Tongue (tissue), 2 donors: ENCODE data around the gene NLGN2. TPM values are rescaled to one million over a fixed set of nuclear protein-coding genes. Genes with fewer than 3 reads are reported as not detected.

Experiments
- DNase-seq: peaks from one replicate; pipeline ENCODE4 v3.0.0-alpha.2; 2015
- total RNA-seq: library from RNA; depleted of rRNA; stranded (reverse); fragments of >200 nt; gene quantifications from one replicate; pipeline ENCODE4 v1.2.3, GENCODE V29; 2014

NLGN2 gene
- total RNA-seq, 1 donor from 2014 or later = 9.3 TPM

DNA sequence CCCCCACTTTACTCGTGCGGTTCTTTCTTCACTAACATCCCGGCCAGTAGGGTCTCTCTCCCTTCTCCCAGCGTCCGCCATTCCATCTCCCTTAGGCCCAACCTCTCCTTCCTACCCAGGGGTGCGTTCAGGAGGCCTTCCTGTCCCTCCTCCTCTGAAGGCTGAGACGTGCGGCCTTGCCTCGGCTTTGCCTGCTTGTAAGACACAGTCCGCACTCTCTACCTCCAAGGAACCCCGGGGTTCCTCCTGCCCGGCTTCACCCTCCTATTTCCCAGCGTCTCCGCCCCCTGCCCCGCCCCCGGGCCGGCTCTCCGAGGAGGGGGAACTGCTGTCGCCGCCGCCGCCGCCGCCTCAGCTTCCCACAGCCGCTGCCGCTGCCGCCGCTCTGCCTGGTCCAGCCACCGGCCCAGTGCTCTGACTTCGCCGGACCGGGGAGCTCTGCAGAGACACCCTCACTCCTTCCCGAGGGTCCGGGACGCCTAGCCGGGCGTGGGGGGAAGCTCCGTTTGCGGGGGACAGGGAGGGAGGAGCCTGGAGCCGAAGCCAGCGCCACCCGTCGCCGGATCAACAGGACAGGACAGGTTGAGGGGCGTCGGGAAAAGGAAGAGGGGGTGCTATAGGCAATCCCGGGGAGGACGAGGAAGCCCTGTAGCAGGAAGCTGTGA, 30.4 kb downstream of the NLGN2 start:
- peak; percentile 68 for DNase-seq

DNA sequence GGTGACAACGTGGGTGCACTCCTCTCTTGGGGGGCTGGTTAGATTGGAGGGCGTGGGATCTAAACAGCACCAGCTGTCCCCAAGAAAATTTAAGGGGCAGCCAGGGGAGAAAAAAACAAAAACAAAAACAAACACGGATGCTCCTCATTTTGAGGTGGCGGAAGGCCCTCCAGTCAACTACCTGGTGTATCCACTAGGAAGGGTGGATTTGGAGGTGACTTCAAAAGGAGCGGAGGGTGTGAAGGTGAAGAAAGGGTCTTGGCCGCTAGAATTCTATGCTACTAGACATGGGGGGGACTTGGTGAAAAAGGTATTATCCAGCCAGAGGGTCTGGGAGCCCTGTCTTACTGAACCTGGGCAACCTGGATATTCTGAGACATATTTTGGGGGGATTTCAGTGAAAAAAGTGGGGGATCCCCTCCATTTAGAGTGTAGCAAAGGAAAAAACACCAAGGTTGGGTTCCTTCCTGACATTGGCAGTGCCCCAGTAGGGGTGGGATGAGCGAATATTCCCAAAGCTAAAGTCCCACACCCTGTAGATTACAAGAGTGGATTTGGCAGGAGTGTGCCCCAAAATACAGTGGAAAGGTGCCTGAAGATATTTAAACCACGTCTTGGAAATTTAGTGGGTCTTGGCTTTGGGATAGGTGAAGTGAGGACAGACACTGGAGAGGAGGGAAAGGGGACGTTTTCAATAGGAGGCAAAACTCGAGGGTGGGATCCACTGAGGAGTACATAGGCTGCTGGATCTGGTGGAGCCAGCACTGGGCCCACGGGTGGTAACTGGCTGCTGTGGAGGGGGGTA, 31.2 kb downstream of the NLGN2 start:
- no peak for DNase-seq

DNA sequence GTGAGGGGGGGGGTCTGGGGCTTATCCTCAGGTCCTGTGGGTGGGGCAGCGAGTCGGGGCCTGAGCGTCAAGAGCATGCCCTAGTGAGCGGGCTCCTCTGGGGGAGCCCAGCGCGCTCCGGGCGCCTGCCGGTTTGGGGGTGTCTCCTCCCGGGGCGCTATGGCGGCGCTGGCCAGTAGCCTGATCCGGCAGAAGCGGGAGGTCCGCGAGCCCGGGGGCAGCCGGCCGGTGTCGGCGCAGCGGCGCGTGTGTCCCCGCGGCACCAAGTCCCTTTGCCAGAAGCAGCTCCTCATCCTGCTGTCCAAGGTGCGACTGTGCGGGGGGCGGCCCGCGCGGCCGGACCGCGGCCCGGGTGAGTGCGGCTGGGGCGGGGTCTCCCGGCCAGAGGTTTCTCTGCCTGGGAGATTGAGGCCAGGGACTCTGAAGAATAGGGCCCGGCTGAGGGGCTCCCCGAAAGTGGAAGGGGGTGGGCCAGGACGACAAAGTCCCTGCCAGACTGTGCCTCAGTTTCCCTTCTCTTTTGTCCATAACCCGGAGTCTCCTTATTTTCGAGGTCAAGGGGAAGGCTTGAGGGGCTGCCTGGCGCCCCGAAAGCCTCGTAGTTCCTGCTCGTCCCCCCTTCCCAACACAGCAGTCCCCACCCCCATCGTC, 31.9 kb downstream of the NLGN2 start, which contains the start of gene FGF11:
FGF11 (plus strand) TSS at position 51 of the 651 bp plus-strand sequence; CDS start at position 160, 109 bp downstream.
- no peak for DNase-seq

DNA sequence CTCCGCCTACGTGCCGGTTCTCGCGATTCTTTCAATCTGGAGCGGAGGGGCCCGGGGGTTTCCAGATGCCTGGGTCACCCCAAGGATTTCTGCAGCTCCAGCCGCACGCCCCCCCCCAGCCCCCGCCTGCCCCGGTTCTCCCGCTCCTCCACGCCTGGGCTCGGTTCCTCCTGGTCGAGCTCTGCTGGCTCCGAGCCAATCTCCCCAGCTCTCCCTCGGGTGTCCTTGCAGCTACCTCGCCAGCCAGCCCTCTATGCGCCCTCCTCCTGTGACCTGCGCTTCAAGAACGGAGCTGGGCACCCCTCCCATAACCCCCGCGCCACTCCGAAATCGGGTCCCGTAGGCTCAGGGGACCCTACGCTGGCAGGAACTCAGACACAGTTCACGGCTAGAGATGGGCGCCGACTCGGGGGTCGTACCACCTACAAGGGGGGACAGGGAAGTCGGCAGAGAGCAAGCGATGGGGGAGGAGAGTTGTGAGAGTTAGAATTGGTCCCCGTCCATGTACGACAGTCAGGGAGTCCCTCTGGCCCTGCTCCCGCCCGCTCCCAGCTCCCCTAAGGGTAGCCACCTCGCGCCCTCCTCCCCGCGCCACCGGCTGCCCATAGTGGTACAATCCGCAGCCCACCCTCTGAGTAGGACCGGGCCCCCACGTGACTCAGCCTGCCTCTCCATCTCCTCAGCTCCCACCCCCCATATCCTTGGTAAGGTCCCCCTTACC, 32.6 kb downstream of the NLGN2 start:
- peak; percentile 65 for DNase-seq

DNA sequence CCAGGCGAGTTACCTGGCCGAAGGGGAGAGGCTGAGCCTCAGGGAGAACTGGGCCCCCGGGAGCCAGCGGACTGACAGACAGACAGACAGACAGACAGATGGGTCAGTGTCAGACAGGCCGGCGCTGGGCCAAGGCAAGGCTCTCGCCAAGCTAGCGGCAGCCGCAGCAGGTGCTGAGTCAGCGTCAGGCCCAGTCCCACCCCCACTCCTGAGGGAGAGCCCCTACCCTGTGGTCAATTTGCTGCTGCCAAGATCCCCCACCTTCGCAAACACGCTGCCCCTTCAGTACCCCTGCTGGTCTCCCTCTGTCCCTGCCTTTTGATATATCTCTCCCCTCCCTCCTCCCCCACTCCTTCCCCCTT, 33.2 kb downstream of the NLGN2 start:
- peak; percentile 78 for DNase-seq

DNA sequence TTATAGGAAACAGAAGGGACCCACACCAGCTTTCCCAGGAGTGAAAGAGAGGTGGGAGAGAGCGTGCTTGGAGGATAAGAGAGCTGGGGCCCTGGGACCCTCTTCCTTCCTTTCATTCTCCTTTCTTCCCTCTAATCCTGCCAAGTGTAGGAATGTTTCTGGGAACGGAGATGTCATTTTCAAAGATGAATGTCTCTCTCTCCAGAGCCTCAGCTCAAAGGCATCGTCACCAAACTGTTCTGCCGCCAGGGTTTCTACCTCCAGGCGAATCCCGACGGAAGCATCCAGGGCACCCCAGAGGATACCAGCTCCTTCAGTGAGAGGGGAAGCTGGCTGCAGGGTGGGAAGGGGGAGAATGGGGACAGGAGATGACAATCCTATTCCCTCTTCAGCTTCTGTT, 33.6 kb downstream of the NLGN2 start:
- no peak for DNase-seq

DNA sequence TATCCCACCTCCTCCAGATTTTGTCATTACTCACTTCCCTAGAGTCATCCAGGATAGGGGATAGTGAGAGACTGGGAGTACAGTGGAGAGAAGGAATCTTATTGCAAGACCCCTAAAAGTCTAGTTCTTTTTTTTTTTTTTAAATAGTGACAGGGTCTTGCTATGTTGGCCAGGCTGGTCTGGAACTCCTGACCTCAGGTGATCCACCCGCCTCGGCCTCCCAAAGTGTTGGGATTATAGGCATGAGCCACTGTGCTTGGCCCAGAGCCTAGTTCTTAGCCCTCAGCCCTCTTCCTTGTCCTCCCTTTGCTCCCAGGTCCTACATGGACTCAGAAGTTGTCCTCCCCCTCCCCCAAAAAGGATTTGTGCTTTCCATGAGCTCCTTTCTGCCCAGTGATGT, 34.5 kb downstream of the NLGN2 start:
- no peak for DNase-seq

DNA sequence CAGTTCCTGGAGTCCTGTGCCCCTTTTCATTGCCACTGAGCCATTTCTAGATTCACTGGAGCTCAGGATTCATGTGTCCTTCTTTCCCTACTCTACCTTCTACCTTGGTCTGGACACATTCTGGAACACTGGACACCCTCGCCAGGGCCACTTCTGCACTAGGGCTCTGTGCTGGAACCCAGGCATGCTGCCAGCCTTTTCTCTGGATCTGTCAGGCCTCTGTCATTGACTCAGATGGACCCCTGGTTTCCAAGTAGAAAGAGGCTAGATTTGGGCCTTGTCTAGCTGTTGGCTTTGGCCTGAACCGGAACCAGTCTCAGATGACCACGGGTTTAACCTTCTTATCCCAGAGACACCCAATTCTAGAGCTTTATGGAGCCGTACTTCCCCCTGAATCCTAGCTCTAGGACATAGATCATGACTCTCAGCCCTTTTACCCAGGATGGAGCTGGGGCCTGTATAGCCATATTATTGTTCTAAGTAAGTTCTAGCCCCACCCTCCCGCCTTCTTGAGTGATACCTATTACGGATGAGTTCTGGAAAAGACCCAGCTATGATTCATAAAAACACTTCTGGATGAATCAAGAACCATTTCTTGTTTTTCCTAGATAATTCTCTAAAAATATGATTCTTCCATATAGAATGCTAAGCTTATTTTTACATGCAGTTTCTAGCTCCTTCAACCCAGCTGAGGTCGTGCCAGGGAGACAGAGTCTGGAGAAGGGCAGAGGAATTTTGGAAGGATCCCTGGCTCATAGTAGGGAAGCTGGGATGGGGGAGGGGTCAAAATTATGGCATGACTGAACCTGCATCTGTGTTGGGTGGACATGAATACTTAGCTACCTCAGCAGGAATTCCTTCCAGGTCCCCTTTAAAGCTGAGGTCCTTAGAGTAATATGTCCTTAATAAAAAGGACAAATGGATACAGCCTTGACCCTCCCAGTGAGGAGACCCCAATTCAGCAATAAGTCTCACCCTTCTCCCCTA, 36.1 kb downstream of the NLGN2 start:
- DNase-seq = no peak

DNA sequence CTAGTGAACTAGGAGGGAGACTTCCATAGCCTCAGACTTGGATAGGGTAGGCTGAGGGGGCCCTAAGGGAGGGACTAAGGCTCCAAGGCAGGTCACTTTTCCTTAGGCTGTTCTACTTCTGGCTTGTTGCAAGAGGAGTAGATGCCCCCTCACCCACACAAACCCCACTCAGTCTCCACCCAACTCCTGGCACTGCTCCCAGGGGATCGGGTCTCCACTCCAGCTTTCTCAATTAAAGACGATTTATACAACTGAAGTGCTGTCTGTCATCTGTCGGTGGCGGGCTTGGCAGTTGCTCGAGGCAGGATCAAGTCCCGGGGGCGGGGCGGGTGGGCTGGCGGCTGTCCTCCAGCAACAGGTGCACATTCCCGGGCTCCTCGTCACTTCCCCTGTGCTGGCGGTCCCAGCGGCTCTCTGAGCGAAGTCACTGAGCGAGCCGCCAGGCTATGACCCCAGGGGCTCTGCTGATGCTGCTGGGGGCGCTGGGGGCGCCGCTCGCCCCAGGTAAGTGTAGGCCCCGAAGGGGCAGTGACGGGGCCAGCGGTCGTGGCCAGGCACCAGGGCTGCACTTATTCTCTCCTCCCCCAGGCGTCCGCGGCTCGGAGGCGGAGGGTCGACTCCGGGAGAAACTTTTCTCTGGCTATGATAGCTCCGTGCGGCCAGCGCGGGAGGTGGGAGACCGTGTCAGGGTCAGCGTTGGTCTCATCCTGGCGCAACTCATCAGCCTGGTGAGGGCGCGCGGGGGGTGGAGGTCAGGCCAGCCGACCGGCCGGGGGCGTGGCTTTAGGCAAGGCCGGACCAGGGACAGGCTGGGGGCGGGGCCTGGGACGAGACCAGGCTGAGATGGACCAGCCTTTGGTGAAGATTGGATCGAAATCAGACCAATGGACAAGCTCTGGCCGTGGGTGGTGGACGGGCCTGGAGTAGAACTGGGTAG, 37.3 kb downstream of the NLGN2 start, which contains the start of gene CHRNB1:
CHRNB1 (plus strand) TSS at position 380 of the 937 bp plus-strand sequence; CDS start at position 447, 67 bp downstream.
- DNase-seq = peak; percentile 92

DNA sequence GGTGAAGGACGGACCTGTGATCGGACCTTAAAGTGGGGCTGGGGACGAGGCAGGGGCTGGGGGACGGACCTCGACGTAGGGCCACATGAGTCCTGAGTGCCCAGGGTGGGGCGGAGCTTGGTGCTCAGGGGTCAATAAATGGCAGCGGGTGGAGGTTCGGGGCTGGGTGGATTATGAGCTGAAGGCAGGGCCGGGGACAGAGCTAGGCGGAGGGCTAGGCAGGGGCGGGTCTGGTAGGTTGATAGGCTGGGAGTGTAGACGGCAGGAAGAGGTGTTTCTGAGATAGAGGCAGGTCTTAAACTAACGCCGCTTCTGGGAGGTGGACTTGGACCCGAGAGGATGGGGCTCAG, 37.9 kb downstream of the NLGN2 start:
- peak; percentile 57 for DNase-seq

DNA sequence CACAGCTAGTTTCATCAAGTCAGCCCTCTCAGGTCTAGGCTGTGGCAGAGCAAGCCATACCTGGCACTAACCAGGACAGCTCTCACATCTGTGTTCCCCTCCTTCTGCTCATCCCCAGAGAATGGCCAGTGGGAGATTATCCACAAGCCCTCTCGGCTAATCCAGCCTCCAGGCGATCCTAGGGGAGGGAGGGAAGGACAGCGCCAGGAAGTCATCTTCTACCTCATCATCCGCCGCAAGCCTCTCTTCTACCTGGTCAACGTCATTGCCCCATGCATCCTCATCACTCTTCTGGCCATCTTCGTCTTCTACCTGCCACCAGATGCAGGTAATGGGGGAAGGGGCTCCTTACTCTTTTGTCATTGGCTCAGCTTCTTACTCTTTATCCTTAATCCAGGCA, 40.8 kb downstream of the NLGN2 start:
- no peak for DNase-seq

DNA sequence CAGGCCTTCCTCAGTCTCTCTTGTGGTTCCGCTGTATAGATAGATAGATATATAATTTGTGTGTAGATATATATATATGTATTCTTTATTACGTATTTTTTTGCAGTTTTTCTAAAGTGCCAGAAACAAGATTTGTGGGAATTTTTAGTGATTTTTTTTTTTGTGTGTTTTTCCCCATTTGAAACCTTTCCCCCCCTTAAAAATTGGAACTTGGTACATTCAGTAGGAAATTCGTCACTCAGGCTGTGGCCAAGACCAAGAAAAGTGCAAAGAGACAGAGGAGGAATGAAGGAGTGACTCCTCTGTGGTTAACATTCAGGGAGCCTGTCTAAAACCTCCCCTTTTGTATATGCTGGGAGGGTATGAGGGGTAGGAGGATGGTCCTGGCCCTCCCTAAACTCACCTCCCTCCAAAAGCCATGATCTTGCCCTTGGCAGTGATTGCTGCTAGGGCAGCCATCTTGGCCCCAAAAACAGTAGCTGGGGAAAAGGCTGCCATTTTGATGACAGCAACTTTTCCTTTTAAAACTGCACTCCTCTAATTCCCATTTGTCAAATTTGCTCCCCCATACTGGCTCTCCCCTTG, 52.4 kb downstream of the NLGN2 start:
- DNase-seq = no peak

DNA sequence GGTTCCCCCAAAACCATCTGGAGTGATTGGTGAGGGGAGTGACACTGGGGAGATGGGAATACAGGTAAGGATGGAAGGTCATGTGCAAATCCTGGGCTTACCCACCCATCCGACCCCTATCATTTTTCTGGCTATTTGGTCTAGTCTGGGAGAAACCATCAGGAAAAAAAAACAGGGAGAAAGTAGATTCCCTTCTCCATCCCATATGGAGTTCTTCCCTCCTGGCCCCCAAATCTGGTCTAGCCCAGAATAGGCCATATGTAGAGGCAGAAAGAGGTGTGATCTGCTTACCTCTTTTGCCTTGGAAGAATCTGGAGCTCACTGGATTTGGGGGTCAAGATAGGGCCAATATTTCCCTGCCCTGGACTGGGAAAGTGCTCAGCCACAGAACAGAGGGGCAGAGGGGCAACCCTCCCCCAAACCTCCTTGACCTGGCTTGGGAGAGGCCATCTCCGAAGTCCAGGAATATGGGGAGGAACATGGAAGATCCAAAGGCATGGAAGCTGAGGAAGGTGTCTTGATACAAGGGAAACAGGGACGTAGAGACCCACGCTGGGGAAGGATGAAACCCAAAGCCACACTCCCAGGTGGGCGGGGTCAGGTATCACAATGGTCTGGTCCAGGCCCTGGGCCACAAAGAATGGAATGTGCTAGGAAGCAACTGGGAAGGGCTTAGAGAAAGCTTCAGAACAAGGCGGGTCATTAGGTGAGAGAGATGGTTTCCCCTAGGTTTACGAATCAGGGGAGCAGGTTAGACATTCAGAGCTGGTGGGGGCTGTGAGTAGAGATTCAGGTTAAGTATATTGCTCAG, 53.4 kb downstream of the NLGN2 start:
- no peak for DNase-seq

DNA sequence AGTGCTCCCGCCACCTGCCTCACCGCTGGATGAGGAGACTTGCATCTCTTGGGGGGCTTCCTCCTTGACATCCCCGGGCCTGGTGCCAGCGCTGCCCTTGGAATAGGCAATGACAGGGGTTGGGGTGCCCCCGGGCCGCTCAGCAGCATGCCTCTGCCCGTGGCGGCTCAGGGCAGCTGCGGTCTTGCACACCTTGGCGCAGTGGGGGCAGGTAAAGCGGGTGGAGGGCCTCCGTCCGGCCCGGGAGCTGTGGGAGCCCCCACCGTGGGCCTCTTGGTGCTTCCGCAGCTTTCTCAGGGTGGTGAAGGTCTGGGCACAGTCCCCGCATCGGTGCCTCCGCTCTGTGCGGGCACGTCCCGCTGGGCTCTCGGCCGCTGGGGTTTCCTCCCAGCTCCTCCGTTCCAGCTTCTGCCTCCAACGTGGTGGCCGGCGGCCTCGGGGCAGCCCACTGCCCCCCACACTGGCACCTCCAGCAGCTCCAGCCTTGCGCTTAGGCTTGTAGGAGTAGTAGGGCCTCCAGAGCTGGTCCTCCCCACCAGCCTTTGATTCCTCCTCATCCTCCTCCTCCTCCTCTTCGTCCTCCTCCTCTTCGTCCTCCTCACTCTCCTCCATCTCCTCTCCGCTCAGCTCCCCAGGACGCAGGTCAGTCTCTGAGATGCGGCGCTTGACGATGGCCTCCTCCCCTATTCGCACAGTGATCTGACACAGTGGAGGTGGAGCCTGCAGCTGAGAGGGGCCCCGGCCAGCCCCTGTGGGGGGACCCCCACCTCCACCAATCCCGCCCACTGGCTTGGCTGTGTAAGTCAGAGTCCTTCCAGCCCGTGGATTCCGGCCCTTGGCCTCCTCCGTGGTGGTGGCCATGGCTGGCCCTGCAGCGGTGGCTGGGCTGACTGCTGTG, 55.1 kb downstream of the NLGN2 start:
- no peak for DNase-seq

DNA sequence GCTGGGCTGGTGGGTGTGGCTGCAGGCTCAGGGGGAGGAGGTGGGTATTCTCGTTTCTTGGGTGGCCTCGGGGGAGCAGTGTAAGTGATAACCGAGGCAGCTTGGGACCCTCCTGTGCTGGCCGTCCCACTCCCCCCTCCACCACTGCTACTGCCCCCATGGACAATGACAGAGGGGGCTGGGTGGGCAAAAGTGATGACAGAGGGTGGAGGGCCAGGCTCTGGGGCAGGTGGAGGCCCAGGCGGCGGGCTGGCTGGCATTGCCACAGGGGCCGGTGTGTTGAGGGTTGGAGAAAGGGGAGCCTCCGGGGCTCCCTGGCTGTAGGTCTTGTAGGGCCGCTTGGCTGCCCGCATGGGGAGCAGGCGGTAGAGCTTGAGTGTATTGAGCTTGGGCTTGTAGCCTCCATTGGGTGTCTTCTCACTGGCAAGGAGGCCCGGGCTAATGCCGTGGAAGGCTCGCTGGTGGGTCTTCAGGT, 55.8 kb downstream of the NLGN2 start:
- no peak for DNase-seq

DNA sequence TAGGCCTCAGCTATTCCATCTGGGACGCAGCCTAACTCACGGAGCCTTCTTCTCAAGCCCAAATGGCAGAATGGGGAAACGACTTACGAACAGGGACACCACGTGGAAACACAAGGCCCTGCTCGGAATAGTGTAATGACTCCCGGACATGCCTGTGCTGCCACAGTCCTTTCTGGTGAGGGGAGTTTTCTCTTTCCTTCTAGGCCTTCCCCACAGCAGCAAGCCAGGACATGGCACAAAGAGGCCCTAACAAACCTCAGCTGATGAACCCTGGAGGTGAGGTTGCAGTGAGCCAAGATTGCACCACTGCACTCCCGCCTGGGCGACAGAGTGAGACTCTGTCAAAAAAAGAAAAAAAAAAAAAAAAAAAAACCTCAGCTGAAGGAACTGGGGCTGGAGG, 56.4 kb downstream of the NLGN2 start:
- DNase-seq = no peak

DNA sequence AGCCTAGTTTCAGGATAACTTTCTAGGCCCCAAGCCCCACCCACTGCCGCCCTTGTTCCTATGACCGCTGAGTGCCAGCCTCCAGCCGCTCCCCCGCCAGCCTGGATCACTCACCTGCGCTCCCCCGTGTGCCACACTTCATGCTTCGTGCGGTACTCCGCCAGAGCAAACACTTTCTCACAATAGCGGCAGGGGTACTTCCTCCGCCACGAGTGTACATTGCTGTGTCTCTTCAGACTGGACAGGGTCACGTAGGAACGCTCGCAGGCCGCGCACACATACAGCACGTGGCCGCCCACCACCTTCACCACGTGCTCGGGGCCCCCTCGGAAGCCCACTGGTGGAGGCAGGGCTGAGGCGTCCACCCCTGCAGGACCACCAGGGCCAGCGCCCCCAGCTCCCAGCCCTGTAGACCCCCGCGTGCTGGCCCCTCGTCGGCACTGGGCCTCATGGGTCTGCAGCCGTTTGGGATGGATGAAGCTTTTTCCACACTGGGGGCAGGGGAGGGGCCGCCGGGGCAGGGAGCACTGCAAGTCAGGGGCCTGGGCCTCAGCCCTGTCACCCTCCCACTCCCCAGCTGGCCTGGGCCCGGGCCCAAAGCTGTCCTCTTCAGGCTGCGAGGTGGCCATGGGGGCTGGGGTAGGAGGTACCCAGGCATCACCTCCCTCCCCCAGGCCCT, 58.1 kb downstream of the NLGN2 start:
- DNase-seq = no peak
